ENCODE results near the gene GLCCI1.

GLCCI1 gene

GRCh38 chr7:8134089-8134733, 165.6 kb downstream of the GLCCI1 start:
- DNase-seq = peak; percentile 85

GRCh38 chr7:8135417-8135816, 166.8 kb downstream of the GLCCI1 start:
- no peak for DNase-seq

GRCh38 chr7:8136051-8136730, 167.6 kb downstream of the GLCCI1 start:
- no peak for DNase-seq
